IMR-90 (cell line): ENCODE measurements around the gene C5. TPM values are rescaled to one million over a fixed set of nuclear protein-coding genes. Genes with fewer than 3 reads are reported as not detected.

Experiments
- ATAC-seq: fragments of 200-7000 bp; cut with Tn5 transposase; 2 replicates; pipeline ENCODE4 v1.9.1; 2020; ENCODE audit warnings: low read depth, mild to moderate bottlenecking, moderate library complexity
- BruUV-seq: library from RNA; stranded (reverse); fragments of 400-500 nt; replicated peaks from 2 replicates; lab custom pipeline; 2021; lab: Mats Ljungman, UMichigan
- CTCF ChIA-PET: fragments of 300-600 bp; formaldehyde crosslinking; extraction: SDS; loops from one replicate; lab custom pipeline; 2021; ENCODE audit warnings: antibody characterized with exemption; lab: Yijun Ruan, JAX
- POLR2A ChIA-PET: fragments of 300-600 bp; sonication (Branson Sonifier 250); formaldehyde crosslinking; loops from one replicate; lab custom pipeline; 2022; ENCODE audit warnings: antibody characterized with exemption; ENCODE audit not compliant: unreplicated experiment; lab: Charles Lee
- DNase-seq: peaks from one replicate; pipeline ENCODE4 v3.0.0; 2013
- H2AFZ ChIP-seq: replicated peaks from 2 replicates; pipeline ENCODE3; 2013; ENCODE audit warnings: low read length, mild to moderate bottlenecking; ENCODE audit not compliant: poor library complexity
- H2AK5ac ChIP-seq: 2 replicates; pipeline ENCODE4 v1.6.1; 2013; ENCODE audit warnings: low read depth, low read length, inconsistent platforms
- H2AK9ac ChIP-seq: replicated peaks from 2 replicates; pipeline ENCODE3; 2013; ENCODE audit warnings: mild to moderate bottlenecking, low read depth, low read length, moderate library complexity; ENCODE audit not compliant: poor library complexity
- H2BK120ac ChIP-seq: 2 replicates; pipeline ENCODE4 v1.6.1; 2013; ENCODE audit warnings: low read depth, low read length, inconsistent platforms
- H2BK15ac ChIP-seq: 3 replicates; pipeline ENCODE4 v1.6.1; 2013; ENCODE audit warnings: low read depth, low read length, inconsistent platforms
- H2BK20ac ChIP-seq: 2 replicates; pipeline ENCODE4 v1.6.1; 2013; ENCODE audit warnings: low read depth, mild to moderate bottlenecking, inconsistent platforms, low read length, moderate library complexity
- H2BK5ac ChIP-seq: 2 replicates; pipeline ENCODE4 v1.6.1; 2013; ENCODE audit warnings: mild to moderate bottlenecking, low read depth, low read length, inconsistent platforms; ENCODE audit not compliant: poor library complexity, severe bottlenecking
- H3K14ac ChIP-seq: replicated peaks from 2 replicates; pipeline ENCODE4 v1.6.1; 2013; ENCODE audit warnings: low read depth, low read length, inconsistent platforms
- H3K18ac ChIP-seq: 2 replicates; pipeline ENCODE4 v1.6.1; 2013; ENCODE audit warnings: low read depth, low read length, control low read depth
- H3K23ac ChIP-seq: 2 replicates; pipeline ENCODE4 v1.6.1; 2013; ENCODE audit warnings: low read depth, low read length, inconsistent platforms
- H3K27ac ChIP-seq: 2 replicates; pipeline ENCODE4 v1.5.1; 2013; ENCODE audit warnings: mild to moderate bottlenecking, control low read depth, low read length; ENCODE audit not compliant: insufficient read depth
- H3K27me3 ChIP-seq: 2 replicates; pipeline ENCODE4 v1.6.1; 2013; ENCODE audit warnings: low read length; ENCODE audit not compliant: control insufficient read depth, insufficient read depth
- H3K36me3 ChIP-seq: 2 replicates; pipeline ENCODE4 v1.6.1; 2013; ENCODE audit warnings: low read length, mixed read lengths; ENCODE audit not compliant: control insufficient read depth, insufficient read depth
- H3K4ac ChIP-seq: 2 replicates; pipeline ENCODE4 v1.6.1; 2013; ENCODE audit warnings: low read depth, low read length, inconsistent platforms
- H3K4me1 ChIP-seq: 2 replicates; pipeline ENCODE4 v1.6.1; 2013; ENCODE audit warnings: low read length, mixed read lengths; ENCODE audit not compliant: control insufficient read depth, insufficient read depth
- H3K4me2 ChIP-seq: 2 replicates; pipeline ENCODE4 v1.6.1; 2013; ENCODE audit warnings: low read depth, mild to moderate bottlenecking, control low read depth, low read length, moderate library complexity
- H3K4me3 ChIP-seq: 2 replicates; pipeline ENCODE4 v1.5.1; 2013; ENCODE audit warnings: low read depth, mild to moderate bottlenecking, control low read depth, low read length, moderate library complexity; ENCODE audit not compliant: insufficient read depth
- H3K56ac ChIP-seq: 2 replicates; pipeline ENCODE4 v1.6.1; 2013; ENCODE audit warnings: low read length, inconsistent platforms; ENCODE audit not compliant: insufficient read depth; ENCODE audit errors: extremely low read depth
- H3K79me1 ChIP-seq, 2 experiments: 2 replicates each; pipeline ENCODE4 v1.6.1; 2013; ENCODE audit warnings: low read length in 2 of 2, inconsistent platforms in 1 of 2, low read depth in 1 of 2
- H3K9ac ChIP-seq: 2 replicates; pipeline ENCODE4 v1.6.1; 2013; ENCODE audit warnings: low read depth, low read length, control low read depth
- H3K9me1 ChIP-seq: 2 replicates; pipeline ENCODE4 v1.6.1; 2013; ENCODE audit warnings: low read length, inconsistent platforms; ENCODE audit not compliant: insufficient read depth
- H3K9me3 ChIP-seq: 2 replicates; pipeline ENCODE4 v1.6.1; 2013; ENCODE audit warnings: low read length; ENCODE audit not compliant: control insufficient read depth, insufficient read depth
- H4K20me1 ChIP-seq: 2 replicates; pipeline ENCODE4 v1.6.1; 2013; ENCODE audit warnings: low read length, inconsistent platforms; ENCODE audit not compliant: insufficient read depth
- H4K5ac ChIP-seq: 2 replicates; pipeline ENCODE4 v1.6.1; 2013; ENCODE audit warnings: mild to moderate bottlenecking, low read depth, low read length, control low read depth
- H4K8ac ChIP-seq, 2 experiments: 2 replicates each; pipeline ENCODE4 v1.6.1; 2013; ENCODE audit warnings: low read depth in 2 of 2, low read length in 2 of 2, control low read depth in 1 of 2, inconsistent platforms in 1 of 2
- H4K91ac ChIP-seq: 2 replicates; pipeline ENCODE4 v1.6.1; 2013; ENCODE audit warnings: low read depth, low read length, inconsistent platforms; ENCODE audit not compliant: insufficient read depth
- CHD1 ChIP-seq: IDR thresholded peaks from 2 replicates; pipeline ENCODE4 v1.6.1; 2012; ENCODE audit warnings: low read depth, low read length, improper control_type of control experiment
- MAFK ChIP-seq: IDR thresholded peaks from 2 replicates; pipeline ENCODE4 v1.6.1; 2012; ENCODE audit warnings: low read depth, low read length, improper control_type of control experiment
- POLR2A ChIP-seq: IDR thresholded peaks from 2 replicates; pipeline ENCODE4 v1.6.1; 2012; ENCODE audit warnings: mild to moderate bottlenecking, low read depth, low read length
- RAD21 ChIP-seq: IDR thresholded peaks from 2 replicates; pipeline ENCODE4 v1.6.1; 2012; ENCODE audit warnings: low read length, improper control_type of control experiment
- SMC3 ChIP-seq: fragments of 150-350 bp; IDR thresholded peaks from 2 replicates; pipeline ENCODE4 v1.6.1; 2016; ENCODE audit warnings: low read depth, mild to moderate bottlenecking, antibody characterized with exemption, low read length, moderate library complexity
- WGBS, 2 experiments: methylation state at CpG; one replicate each; pipeline versions ENCODE4 v1.1.5 to v1.1.7; 2013; ENCODE audit warnings: missing lambda C conversion rate in 2 of 2; ENCODE audit not compliant: insufficient read length in 1 of 2; ENCODE audit errors: extremely low coverage in 2 of 2; 5-methylcytosine and 5-hydroxymethylcytosine counted together
- dilution Hi-C: fragments of 300-500 bp; cut with HindIII; formaldehyde crosslinking; loops from one replicate; pipeline ENCODE4 v1.14.3; 2018; ENCODE audit warnings: low sequenced_read_pairs; ENCODE audit not compliant: unreplicated experiment
- in situ Hi-C: fragments of 300-500 bp; cut with MboI; formaldehyde crosslinking; loops from 3 replicates; pipeline ENCODE4 v1.14.3; 2019; ENCODE audit warnings: low sequenced_read_pairs, inconsistent platforms, mixed read lengths
- intact Hi-C: fragments of 100-400 bp; cut with micrococcal nuclease; formaldehyde crosslinking; loops from 2 replicates; pipeline ENCODE4 v1.10.0; 2022
- polyA plus RNA-seq, 3 experiments: library from polyadenylated mRNA; depleted of rRNA; stranded (reverse); fragments of >200 nt; gene quantifications; 2 replicates each; pipeline ENCODE4 v1.2.3, GENCODE V29; 2012; ENCODE audit warnings: low replicate concordance in 1 of 3
- total RNA-seq: library from RNA; depleted of rRNA; stranded (reverse); fragments of >200 nt; gene quantifications from 2 replicates; pipeline ENCODE4 v1.2.3, GENCODE V29; 2012
- TF ChIP-seq, protein P1 (sequence below): conservative IDR thresholded peaks from 2 replicates; pipeline ENCODE4 v1.5.1; 2012; ENCODE audit warnings: mild to moderate bottlenecking, low read depth, low read length, improper control_type of control experiment

C5 gene
- total and polyA plus RNA-seq, 2 of the 4 experiments (the other 2 are of a cell fraction), result 1.5 to 2.3 TPM

DNA sequence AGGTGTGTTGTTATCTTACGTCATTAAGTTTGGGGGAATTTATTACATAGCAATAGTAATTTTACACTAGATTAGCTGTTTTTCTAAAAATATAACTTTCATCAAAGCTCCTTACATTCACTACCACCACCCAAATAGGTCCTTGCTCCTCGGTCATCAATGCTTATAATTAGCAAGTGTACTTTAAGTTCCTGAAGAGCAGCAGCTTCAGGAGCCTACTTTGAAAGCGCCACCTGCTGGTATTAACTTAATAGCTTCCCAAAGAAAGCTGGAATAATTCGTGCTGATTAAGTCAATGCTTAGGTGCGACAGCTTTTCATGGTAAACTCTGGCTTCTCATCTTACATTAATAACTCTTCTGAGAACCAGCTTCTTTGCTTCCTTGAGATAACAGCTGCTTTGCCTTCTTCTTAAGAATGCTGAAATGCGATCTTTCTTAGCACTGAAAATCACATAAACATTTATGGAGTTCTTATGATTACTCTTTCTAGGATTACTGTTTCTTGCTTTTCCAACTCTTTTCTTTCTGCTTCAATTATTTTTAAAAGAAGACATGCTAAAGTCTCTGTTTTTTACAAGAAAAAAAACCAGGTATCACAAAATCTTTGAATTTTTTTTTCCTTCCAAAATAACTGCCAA, 10.0 kb upstream of the C5 start:
- H3K79me1 ChIP-seq, result no peaks in the 10 kb centered on the region
- H3K9ac ChIP-seq, result no peak overlapping the region
- no peak overlapping the region for H3K27ac ChIP-seq
- no peak overlapping the region for H2BK120ac ChIP-seq
- no peak overlapping the region for H3K23ac ChIP-seq
- no peaks in the 10 kb centered on the region for H3K27me3 ChIP-seq
- H3K9me1 ChIP-seq, result no peaks in the 10 kb centered on the region
- no peak overlapping the region for H4K8ac ChIP-seq
- H3K4ac ChIP-seq, result no peak overlapping the region
- H3K18ac ChIP-seq, result no peak overlapping the region
- no peak overlapping the region for H2BK15ac ChIP-seq
- H3K4me1 ChIP-seq, result peaks cover 1% of the 10 kb centered on the region; the same call in 1 of the 2 replicates
- WGBS, 2 experiments, result 13% methylated on average over 1 of the region's 6 CpGs; no CpG with 5 or more reads in 1 of the 2 experiments
- H2AK5ac ChIP-seq, result no peak overlapping the region
- H2AFZ ChIP-seq, result no peak overlapping the region
- no peak overlapping the region for H3K4me3 ChIP-seq
- ATAC-seq (peak; percentile 80), DNase-seq (peak; percentile 84)
- intact Hi-C loops (loop anchor here (1.0 to 5.0 kb wide), 4 partner anchors 14 to 443 kb away; partner anchors contain the start of gene CNTRL), dilution Hi-C loops (no loop called here), in situ Hi-C loops (loop anchor here (10.0 to 25.0 kb wide), 2 partner anchors 305 to 448 kb away; no protein-coding TSS in a partner anchor)
- TF ChIP-seq, protein P1, sequence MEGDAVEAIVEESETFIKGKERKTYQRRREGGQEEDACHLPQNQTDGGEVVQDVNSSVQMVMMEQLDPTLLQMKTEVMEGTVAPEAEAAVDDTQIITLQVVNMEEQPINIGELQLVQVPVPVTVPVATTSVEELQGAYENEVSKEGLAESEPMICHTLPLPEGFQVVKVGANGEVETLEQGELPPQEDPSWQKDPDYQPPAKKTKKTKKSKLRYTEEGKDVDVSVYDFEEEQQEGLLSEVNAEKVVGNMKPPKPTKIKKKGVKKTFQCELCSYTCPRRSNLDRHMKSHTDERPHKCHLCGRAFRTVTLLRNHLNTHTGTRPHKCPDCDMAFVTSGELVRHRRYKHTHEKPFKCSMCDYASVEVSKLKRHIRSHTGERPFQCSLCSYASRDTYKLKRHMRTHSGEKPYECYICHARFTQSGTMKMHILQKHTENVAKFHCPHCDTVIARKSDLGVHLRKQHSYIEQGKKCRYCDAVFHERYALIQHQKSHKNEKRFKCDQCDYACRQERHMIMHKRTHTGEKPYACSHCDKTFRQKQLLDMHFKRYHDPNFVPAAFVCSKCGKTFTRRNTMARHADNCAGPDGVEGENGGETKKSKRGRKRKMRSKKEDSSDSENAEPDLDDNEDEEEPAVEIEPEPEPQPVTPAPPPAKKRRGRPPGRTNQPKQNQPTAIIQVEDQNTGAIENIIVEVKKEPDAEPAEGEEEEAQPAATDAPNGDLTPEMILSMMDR, result peak; percentile 74
- TF ChIP-seq SMC3 (peak; percentile 85), CHD1 (no peak), POLR2A (no peak), MAFK (no peak), RAD21 (peak; percentile 65)
- H4K91ac ChIP-seq, result no peak overlapping the region
- POLR2A ChIA-PET, result no interaction called here
- H3K4me2 ChIP-seq, result peak overlapping the region; percentile 30
- no peak overlapping the region for H2BK20ac ChIP-seq
- H2AK9ac ChIP-seq, result no peak overlapping the region
- H4K20me1 ChIP-seq, result no peaks in the 10 kb centered on the region
- H3K36me3 ChIP-seq, result no peaks in the 10 kb centered on the region
- H3K56ac ChIP-seq, result no peak overlapping the region
- no peak overlapping the region for H3K14ac ChIP-seq
- no peak overlapping the region for H2BK5ac ChIP-seq
- no peak overlapping the region for H4K5ac ChIP-seq
- no peaks in the 10 kb centered on the region for H3K9me3 ChIP-seq
- CTCF ChIA-PET, result interaction anchor here (0.5 to 4.2 kb wide), 15 partner anchors 9 to 318 kb away, joined by 3 to 25 read pairs (median 5); partner anchors contain the start of gene C5
- no TSS peak for BruUV-seq
